ENCODE data around the gene CLEC14A. TPM values are rescaled to one million over a fixed set of nuclear protein-coding genes. Genes with fewer than 3 reads are reported as not detected.

CLEC14A gene
- total RNA-seq, 4 donors from 2014 or later: 2.4 to 5.7 (median 5.3) TPM; not detected in 1

DNA sequence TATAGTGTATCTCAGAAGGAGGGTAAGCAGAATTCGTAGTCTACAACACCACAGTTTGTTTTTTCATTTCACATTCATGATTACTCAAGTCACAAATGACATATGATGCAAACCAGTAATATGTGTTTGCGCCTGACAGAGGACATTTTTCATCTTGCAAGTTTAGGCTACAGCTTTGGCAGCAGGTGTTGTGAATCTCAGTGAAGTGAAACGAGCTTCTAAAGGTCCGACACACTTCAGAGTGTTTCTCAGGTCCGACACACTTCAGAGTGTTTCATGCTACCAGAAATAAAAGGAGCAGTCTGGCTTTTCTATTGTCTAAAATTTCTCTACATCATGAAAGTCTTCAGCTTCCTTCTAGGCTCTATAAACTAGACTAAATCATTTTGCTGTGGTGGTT, 22.7 kb downstream of the CLEC14A start:
- TF ChIP-seq, protein P1, sequence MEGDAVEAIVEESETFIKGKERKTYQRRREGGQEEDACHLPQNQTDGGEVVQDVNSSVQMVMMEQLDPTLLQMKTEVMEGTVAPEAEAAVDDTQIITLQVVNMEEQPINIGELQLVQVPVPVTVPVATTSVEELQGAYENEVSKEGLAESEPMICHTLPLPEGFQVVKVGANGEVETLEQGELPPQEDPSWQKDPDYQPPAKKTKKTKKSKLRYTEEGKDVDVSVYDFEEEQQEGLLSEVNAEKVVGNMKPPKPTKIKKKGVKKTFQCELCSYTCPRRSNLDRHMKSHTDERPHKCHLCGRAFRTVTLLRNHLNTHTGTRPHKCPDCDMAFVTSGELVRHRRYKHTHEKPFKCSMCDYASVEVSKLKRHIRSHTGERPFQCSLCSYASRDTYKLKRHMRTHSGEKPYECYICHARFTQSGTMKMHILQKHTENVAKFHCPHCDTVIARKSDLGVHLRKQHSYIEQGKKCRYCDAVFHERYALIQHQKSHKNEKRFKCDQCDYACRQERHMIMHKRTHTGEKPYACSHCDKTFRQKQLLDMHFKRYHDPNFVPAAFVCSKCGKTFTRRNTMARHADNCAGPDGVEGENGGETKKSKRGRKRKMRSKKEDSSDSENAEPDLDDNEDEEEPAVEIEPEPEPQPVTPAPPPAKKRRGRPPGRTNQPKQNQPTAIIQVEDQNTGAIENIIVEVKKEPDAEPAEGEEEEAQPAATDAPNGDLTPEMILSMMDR (IDR thresholded peaks at IDR 0.05): no peak
- TF ChIP-seq POLR2AphosphoS5 (IDR thresholded peaks at IDR 0.05): no peak
- no peak for TF ChIP-seq EP300 (IDR thresholded peaks at IDR 0.05; ENCODE audit: low read depth)
- no peak for TF ChIP-seq POLR2A (IDR thresholded peaks at IDR 0.05)
- intact Hi-C loops (cut with DNase I; ENCODE audit: low total_unique reads): no loop called here
- Histone ChIP-seq H3K4me3 (no peak overlapping the region), H3K36me3 (no peaks in the 10 kb centered on the region), H3K4me1 (no peaks in the 10 kb centered on the region), H3K9me3 (no peaks in the 10 kb centered on the region), H3K27me3 (no peaks in the 10 kb centered on the region), H3K27ac (no peak overlapping the region)
- DNase-seq: no peak
- WGBS, 2 donors (ENCODE audit: low coverage in 1 of 2): 62 to 64% methylated on average over 5 of the region's 5 CpGs
- in situ Hi-C loops (cut with MboI; ENCODE audit: low pct_ligation_motif_present in 1 of 4, low pct_unique_long_range_greater_than_20kb in 1 of 4, low sequenced_read_pairs in 3 of 4): no loop called here

GRCh38 chr14:38226366-38226765, 29.5 kb downstream of the CLEC14A start:
- DNase-seq: no peak
- Histone ChIP-seq H3K27ac (no peak overlapping the region), H3K36me3 (no peaks in the 10 kb centered on the region), H3K4me1 (no peaks in the 10 kb centered on the region), H3K9me3 (no peaks in the 10 kb centered on the region), H3K27me3 (no peaks in the 10 kb centered on the region), H3K4me3 (no peak overlapping the region)
- intact Hi-C loops (cut with DNase I; ENCODE audit: low total_unique reads): no loop called here
- in situ Hi-C loops (cut with MboI; ENCODE audit: low pct_ligation_motif_present in 1 of 4, low pct_unique_long_range_greater_than_20kb in 1 of 4, low sequenced_read_pairs in 3 of 4): no loop called here
- no peak for TF ChIP-seq POLR2AphosphoS5 (IDR thresholded peaks at IDR 0.05)
- TF ChIP-seq, protein P1 (IDR thresholded peaks at IDR 0.05): no peak
- no peak for TF ChIP-seq EP300 (IDR thresholded peaks at IDR 0.05; ENCODE audit: low read depth)
- no peak for TF ChIP-seq POLR2A (IDR thresholded peaks at IDR 0.05)
- WGBS, 2 donors (ENCODE audit: low coverage in 1 of 2): 40 to 50% methylated on average over 3 of the region's 3 CpGs

DNA sequence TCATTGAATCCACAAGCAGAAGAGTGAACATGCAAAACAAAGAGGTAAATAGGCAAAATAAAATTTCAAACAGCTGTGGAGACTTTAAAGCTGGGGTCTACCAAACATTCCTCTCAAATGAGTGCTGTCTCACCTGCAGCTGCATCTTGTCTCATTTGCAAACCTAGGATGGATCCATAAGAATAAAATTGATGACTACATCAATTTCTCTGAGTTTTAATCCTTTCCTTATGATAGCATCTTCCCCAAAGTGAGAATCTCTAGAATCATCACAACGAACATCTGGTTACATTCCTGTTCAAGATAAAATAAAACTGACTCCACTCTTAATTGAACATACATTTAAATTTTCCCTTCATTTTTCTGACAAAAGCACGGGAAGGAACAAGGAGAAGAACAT, 29.9 kb downstream of the CLEC14A start:
- no peaks in the 10 kb centered on the region for H3K9me3 ChIP-seq
- no peaks in the 10 kb centered on the region for H3K36me3 ChIP-seq
- no peaks in the 10 kb centered on the region for H3K27me3 ChIP-seq
- in situ Hi-C loops (cut with MboI; ENCODE audit: low pct_ligation_motif_present in 1 of 4, low pct_unique_long_range_greater_than_20kb in 1 of 4, low sequenced_read_pairs in 3 of 4): no loop called here
- 62 to 75% methylated on average over 2 of the region's 2 CpGs for WGBS, 2 donors (ENCODE audit: low coverage in 1 of 2)
- intact Hi-C loops (cut with DNase I; ENCODE audit: low total_unique reads): no loop called here
- no peaks in the 10 kb centered on the region for H3K4me1 ChIP-seq
- H3K4me3 ChIP-seq: no peak overlapping the region
- DNase-seq: no peak
- no peak overlapping the region for H3K27ac ChIP-seq
- TF ChIP-seq EP300 (IDR thresholded peaks at IDR 0.05; ENCODE audit: low read depth) (no peak), POLR2AphosphoS5 (IDR thresholded peaks at IDR 0.05) (no peak)
- TF ChIP-seq, protein P1 (IDR thresholded peaks at IDR 0.05): no peak

- no peaks in the 10 kb centered on the region for H3K36me3 ChIP-seq
- no peaks in the 10 kb centered on the region for H3K9me3 ChIP-seq
- no peak overlapping the region for H3K4me3 ChIP-seq
- TF ChIP-seq POLR2A (IDR thresholded peaks at IDR 0.05): no peak
- TF ChIP-seq POLR2AphosphoS5 (IDR thresholded peaks at IDR 0.05): no peak
- TF ChIP-seq, protein P1 (IDR thresholded peaks at IDR 0.05): no peak
- no peak for TF ChIP-seq EP300 (IDR thresholded peaks at IDR 0.05; ENCODE audit: low read depth)
- DNase-seq: no peak
- no peaks in the 10 kb centered on the region for H3K27me3 ChIP-seq
- in situ Hi-C loops (cut with MboI; ENCODE audit: low pct_ligation_motif_present in 1 of 4, low pct_unique_long_range_greater_than_20kb in 1 of 4, low sequenced_read_pairs in 3 of 4) (no loop called here), intact Hi-C loops (cut with DNase I; ENCODE audit: low total_unique reads) (no loop called here)
- H3K27ac ChIP-seq: no peak overlapping the region
- H3K4me1 ChIP-seq: no peaks in the 10 kb centered on the region
Observed at GRCh38 chr14:38224338-38224737, 31.6 kb downstream of the CLEC14A start.

All from transverse colon (tissue), 4 donors.